HG03039 (cell line): ENCODE results near the gene CUEDC1.

Experiments used
- ATAC-seq: cut with Tn5 transposase; IDR thresholded peaks from one replicate; pipeline ENCODE4 v1.9.1; 2021; ENCODE audit warnings: mild to moderate bottlenecking, moderate library complexity; ENCODE audit not compliant: unreplicated experiment

The CUEDC1 gene

DNA sequence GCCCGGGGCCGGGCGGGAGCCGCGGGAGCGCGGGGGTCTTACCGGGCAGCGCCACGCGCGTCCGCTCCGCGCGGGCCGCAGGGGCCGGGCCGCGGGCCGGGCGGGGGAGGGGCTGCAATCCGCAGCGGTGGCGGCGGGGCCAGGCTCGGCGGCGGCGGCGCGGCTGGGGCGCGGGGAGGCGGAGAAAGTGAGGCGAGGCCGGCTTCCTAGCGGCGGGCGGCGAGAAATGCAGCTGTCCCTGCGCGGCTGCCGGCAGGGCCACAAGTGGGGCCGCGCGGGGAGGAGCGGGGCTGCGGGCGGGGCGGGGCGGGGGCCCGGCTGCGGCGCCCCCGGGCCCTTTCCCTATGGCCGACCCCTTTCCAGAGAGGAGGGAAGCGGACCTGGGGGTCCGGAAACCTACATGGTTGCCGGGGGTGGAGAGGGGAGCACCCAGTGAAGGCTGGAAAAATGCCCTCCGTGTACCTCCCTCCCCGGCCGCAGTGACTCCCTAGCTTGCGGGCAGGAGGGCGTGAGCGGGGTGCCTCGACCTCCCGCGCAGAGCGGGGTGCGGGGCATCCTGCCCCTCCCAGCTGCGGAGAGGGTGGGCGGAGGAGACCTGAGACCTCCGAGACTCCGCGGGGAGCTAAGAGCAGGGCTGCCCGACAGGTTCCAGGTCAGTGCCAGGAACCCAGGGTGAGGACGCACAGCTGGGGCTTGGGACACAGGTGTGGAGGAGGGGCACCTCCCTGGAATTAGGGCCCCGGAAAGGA lies at the start of gene CUEDC1:
Gene CUEDC1 (minus strand): TSS at position 230 of the 749 bp plus-strand sequence. CDS start 69,848 bp downstream, outside the sequence.
- no peak for ATAC-seq

- no peak for ATAC-seq
Measured at GRCh38 chr17:58004060-58004459, 48.8 kb upstream of the CUEDC1 start.

DNA sequence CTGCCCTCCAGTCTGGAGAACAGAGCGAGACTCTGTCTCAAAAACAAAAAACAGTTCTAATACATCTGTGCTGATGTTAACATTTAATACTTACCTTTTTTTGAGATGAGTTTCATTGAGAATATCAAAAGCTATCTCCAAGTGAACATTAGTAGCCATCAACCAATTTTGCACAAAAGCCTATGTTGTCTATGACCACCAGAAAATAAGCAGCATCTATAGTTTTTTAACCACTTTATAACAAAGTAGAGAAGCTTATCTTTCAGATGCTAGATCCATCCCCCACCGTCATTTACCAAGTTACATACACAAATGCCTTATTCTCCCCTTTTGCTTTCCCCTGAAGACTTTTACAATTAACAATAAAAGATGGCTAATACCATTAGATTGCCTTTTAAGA lies 47.8 kb upstream of the CUEDC1 start:
- no peak for ATAC-seq

DNA sequence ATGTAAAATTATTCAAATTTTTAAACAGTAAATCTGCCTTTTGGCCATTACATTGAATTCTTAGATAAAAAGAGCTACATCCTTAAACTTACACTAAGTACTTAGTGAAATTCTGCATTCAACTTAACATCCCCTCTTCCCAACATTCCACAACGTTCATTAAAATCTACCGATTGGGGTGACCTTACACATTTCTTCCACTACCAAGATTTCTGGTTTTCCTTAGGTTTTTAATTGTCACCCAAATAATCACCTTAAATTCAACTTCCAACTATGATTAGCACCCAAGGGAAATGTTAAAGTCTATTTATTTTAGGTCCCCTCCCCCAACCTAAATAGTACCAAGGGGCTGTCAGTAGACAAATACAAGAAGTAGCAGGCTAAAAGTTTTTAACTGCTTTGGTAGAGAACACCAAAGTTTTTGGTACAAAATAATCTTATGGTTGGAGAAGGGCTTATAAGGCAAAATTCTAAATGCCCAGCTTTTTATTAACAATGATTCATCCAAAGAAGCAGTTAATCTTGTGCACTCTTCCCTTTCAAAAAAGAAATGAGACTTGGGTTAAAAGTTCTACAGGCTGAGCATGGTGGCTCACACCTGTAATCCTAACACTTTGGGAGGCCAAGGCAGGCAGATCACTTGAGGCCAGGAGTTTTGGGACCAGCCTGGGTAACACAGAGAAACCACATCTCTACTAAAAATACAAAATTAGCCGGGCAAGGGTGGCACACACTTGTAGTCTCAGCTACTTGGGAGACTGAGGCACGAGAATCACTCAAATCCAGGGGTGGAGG lies 47.1 kb upstream of the CUEDC1 start:
- ATAC-seq, result no peak

DNA sequence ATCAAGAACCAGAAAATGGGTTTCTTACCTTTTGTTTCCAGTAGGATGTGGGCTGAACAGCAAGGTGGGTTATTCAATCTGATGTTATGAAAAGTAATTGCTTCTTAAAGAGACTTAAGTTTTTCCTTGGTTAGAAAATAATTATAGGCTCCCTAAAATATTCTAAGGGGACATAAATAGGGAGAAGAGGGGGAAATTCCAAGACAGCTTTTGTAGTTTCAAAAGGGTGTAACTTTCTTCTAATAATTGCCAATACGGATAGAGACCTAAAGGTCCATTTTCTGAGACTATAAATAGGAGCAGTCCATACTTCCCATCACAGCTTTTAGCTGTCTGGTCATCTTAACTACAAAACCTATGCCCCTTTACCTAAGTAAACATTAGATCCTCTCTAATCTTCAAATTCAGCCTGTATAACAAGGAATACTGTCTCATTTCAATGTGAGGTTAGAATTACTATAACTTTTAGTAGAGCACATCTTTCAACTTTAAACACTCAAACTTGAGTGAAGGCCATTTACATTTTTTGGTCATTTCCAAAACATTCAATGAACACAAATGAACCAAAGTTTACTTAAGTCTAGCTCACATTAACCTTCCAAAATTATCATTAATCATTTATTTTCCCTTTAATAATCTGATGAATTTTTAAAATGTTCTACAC lies 46.4 kb upstream of the CUEDC1 start:
- ATAC-seq, result no peak

GRCh38 chr17:57999496-58000017 lies 44.3 kb upstream of the CUEDC1 start:
- no peak for ATAC-seq

DNA sequence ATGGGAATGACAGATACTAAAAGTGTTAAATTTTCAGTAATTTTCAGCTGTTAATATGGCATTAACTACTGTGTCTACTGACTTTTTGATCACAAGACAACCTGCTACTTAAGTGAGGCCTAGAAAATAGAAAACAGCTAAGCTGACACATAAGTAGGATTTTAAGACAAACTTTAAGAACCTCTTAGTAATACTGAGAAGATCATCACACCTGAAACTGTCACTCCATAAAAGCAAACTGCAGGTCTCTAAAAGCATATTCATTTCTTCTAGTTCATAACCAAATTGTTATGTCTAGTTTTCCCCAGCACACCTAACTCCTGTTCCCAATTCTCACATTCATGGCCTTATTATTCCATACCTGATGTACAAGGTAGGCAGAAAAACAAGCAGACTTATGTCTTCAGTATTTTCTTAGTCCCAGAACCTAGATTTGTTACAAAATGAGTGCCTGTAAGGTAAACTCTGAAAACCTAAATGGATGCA lies 43.8 kb upstream of the CUEDC1 start:
- ATAC-seq, result no peak

- no peak for ATAC-seq
Measured at GRCh38 chr17:57997085-57997809, 42.0 kb upstream of the CUEDC1 start.

- no peak for ATAC-seq
Measured at GRCh38 chr17:57995076-57995956, 40.1 kb upstream of the CUEDC1 start.

DNA sequence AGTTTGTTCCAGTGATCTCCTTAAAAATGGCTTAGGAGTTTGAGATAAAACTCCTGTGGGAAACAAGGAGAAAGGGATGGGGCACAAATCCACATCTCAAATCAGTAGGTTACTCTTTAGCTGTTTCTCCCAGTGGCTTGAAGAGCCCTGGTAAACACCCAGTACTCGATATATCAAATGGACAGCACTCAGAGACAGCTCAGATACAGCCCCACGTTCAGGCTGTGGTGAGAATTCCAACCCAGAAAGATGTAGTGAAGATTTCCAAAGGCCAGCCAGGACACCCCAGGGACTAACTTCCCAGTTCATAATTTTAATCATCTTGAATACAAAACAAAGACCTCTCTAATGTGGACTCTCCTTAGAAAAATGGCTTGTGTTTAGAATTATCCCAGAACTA lies 39.2 kb upstream of the CUEDC1 start:
- ATAC-seq, result no peak

GRCh38 chr17:57993471-57994365 lies 38.5 kb upstream of the CUEDC1 start:
- no peak for ATAC-seq

GRCh38 chr17:57991537-57991936 lies 36.3 kb upstream of the CUEDC1 start:
- ATAC-seq, result no peak

DNA sequence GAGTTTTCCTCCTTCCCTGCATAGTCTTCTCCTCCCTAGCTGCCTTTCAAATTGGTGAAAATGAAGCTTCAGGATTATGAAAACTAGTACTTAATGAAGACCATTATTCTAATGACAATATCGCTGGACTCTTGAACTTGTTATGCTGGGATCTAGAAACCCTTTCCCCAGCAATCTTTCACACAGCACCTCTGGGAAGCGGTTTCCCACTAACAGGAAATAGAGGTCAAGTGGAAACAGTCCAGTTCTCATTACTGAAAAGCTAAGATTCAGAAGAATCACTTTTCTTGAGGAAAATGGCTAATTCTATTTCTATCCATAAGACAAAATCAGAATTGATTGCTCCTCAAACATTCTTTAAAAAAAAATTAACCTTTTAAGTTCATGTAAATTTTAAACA lies 34.8 kb upstream of the CUEDC1 start:
- no peak for ATAC-seq

DNA sequence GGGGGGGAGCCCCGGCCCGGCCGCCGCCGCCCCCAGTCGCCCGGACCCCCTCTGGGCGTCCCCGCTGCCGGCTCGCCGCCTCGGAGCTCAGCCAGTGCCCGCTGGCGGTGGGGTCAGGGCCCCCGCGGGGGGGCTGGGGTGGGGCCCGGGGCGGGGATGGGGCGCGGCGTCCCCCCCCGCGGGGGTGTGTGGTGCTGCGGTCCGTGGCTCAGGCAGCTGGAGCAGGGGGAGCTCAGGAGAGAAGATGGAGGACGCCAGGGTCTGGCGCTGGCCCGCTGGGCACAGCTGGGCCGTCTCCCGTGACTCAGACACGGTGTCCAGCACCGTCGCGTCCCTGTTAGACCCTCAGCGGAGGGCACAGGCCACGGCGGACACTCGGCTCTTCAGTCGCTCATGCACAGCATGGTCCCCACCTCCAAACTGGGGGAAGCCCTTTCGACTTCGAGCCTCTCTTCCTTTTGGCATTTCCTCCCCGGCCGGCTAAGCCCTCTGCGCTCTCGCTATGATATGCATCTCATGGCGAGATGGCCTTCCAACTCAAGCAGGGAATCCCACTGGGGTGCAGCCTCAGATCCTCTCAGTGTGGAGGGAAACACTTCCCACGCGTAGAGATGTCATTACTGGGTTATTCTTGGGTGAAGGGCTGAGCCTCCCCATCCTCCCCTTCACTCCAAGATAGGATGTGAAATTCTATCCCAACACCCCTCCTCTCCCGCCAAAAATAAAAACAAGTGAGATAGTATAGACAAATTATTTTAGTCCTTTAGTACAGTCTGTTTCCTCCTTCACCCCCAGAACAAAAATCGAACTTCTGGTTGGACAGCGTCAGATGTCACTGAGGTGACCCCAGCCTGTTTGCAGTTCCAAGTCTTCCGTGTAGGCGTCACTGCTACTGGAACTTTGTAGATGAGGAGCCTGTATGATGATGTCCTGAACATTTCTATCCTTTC lies 33.4 kb upstream of the CUEDC1 start:
- peak; percentile 54 for ATAC-seq

- peak; percentile 55 for ATAC-seq
Measured at GRCh38 chr17:57987581-57988300, 32.5 kb upstream of the CUEDC1 start, which contains the start of gene VEZF1. VEZF1 (minus strand) TSS chr17:57988254; CDS start chr17:57988111, 143 bp downstream.

GRCh38 chr17:57986841-57987580 lies 31.8 kb upstream of the CUEDC1 start:
- peak; percentile 7 for ATAC-seq
